ENCODE measurements around the gene POMP. TPM values are rescaled to one million over a fixed set of nuclear protein-coding genes. Genes with fewer than 3 reads are reported as not detected.
A peak's percentile ranks its signal among the peaks of the same experiment; 100 is the strongest.

The POMP gene, protein sequence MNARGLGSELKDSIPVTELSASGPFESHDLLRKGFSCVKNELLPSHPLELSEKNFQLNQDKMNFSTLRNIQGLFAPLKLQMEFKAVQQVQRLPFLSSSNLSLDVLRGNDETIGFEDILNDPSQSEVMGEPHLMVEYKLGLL
- 174 and 228 TPM in 2 replicates for total RNA-seq (2012; rRNA removed)

DNA sequence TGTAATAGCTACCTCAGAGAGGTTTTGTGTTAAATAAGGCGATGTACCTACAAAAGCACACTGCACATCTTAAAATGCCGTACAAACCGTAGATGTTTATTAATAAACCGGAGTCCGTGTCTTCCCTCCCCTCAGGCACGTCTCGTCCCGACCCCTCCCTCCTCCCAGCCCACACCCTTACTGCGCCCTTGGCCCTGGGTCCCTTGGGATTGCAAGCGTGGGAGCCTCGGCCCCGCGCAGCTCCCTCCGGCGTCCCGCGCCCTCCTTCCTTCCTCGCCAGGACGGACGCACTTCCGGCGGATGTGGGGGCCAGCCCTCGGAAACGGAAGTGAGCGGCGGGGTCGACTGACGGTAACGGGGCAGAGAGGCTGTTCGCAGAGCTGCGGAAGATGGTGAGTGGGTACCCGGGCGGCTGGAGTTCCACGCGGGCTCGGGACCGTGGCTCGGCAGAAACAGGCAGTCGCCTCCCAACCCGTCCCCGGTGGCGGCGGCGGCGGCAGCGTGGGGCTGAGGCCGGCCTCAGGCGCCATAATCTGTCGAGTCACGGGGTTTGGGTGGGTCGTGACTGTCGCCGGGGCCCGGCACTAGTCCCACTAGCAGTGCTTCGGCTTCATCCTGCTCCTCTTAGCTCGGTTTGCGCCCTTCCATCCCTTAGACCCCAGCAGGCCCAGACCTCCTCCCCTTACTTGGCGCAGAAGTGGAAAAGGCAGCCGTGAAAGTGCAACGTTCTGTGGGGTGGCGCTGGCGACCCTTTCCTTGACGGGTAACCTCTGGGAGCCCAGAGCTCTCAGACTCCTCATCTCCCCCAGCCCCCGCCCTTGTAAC, at the start of gene POMP:
Gene POMP, plus strand, starts transcription at position 335 of the 825 bp plus-strand sequence. Its CDS starts 55 bp downstream, at position 390.
- peak within 1 kb of the TSS; percentile 98 for H3K9ac ChIP-seq (ENCODE audit: low read depth, low read length)
- H3K9me3 ChIP-seq (replicated peaks; ENCODE audit: low read length) = no peaks in the 10 kb centered on the region
- peaks cover 34% of the 10 kb centered on the region for H3K36me3 ChIP-seq (ENCODE audit: insufficient read depth, low read length)
- H3K4me3 ChIP-seq (ENCODE audit: low read length) = peak within 1 kb of the TSS; percentile 95
- peaks cover 37% of the 10 kb centered on the region for H3K4me1 ChIP-seq (ENCODE audit: control insufficient read depth, insufficient read depth, low read length)
- H3K4me2 ChIP-seq (ENCODE audit: low read length) = peak within 1 kb of the TSS; percentile 81
- H3K27me3 ChIP-seq (ENCODE audit: control insufficient read depth, insufficient read depth, low read length) = no peaks in the 10 kb centered on the region

DNA sequence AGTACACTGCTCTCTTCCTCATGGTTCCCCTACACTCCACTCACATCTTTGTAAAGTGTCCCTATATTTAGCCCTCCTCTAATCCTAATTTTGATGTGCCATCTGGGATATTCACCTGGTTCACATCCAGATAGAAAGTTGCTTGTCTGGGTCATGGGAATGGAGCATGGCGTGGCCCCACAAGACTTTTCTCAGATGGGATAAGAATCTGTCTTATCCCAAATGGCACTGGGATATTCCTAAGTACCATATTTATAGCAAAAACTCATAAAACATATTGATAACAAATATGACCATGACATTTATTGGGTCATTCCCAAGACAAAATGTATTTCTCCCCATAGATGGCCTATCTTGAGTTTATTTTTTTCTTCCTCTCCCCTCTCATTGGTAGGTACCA, 49.5 kb upstream of the POMP start:
- Histone ChIP-seq H3K9ac (ENCODE audit: low read depth, low read length) (no peak overlapping the region), H3K9me3 (replicated peaks; ENCODE audit: low read length) (no peaks in the 10 kb centered on the region), H3K4me1 (ENCODE audit: control insufficient read depth, insufficient read depth, low read length) (peaks cover 9% of the 10 kb centered on the region), H3K27me3 (ENCODE audit: control insufficient read depth, insufficient read depth, low read length) (no peaks in the 10 kb centered on the region), H3K4me2 (ENCODE audit: low read length) (no peak overlapping the region), H3K36me3 (ENCODE audit: insufficient read depth, low read length) (no peaks in the 10 kb centered on the region), H3K4me3 (ENCODE audit: low read length) (no peak overlapping the region)

DNA sequence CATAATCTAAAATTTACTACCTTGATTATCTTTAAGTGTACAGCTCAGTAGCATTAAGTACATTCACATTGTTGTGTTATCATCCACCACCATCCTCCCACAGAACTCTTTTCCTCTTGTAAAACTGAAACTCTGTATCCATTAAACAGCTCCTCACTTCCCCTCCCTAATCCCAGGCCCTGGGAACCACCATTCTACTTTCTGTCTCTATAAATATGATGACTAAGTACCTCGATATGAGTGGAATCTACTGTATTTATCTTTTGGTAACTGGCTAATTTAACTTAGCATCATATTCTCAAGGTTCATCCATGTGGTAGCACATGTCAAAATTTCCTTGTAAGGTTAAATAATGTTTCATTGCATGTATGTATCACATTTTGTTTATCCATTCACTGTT, 49.0 kb upstream of the POMP start:
- H3K9ac ChIP-seq (ENCODE audit: low read depth, low read length) = no peak overlapping the region
- peaks cover 9% of the 10 kb centered on the region for H3K4me1 ChIP-seq (ENCODE audit: control insufficient read depth, insufficient read depth, low read length)
- H3K27me3 ChIP-seq (ENCODE audit: control insufficient read depth, insufficient read depth, low read length) = no peaks in the 10 kb centered on the region
- H3K36me3 ChIP-seq (ENCODE audit: insufficient read depth, low read length) = no peaks in the 10 kb centered on the region
- H3K4me3 ChIP-seq (ENCODE audit: low read length) = no peak overlapping the region
- no peaks in the 10 kb centered on the region for H3K9me3 ChIP-seq (replicated peaks; ENCODE audit: low read length)
- H3K4me2 ChIP-seq (ENCODE audit: low read length) = no peak overlapping the region

DNA sequence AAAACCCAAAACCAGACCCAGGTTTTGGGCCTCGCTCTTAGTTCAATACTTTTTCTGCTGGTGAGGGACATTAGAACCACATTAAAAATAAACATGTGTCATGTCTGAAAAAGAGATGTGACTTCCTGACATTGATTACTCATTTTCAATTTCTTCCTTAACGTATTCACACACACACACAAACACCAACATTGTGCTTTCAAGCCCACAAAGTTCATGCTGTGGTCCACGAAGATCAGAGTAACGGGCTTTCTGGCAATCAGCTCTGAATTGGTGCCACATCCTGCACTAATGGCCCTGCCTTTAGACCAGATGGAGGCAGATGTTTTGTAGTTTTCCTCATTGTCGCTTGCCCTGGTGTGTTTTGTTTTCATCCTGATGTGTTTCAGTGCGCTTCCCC, 47.9 kb upstream of the POMP start:
- Histone ChIP-seq H3K4me2 (ENCODE audit: low read length) (no peak overlapping the region), H3K36me3 (ENCODE audit: insufficient read depth, low read length) (no peaks in the 10 kb centered on the region), H3K4me1 (ENCODE audit: control insufficient read depth, insufficient read depth, low read length) (peaks cover 9% of the 10 kb centered on the region), H3K4me3 (ENCODE audit: low read length) (no peak overlapping the region), H3K9ac (ENCODE audit: low read depth, low read length) (no peak overlapping the region), H3K9me3 (replicated peaks; ENCODE audit: low read length) (no peaks in the 10 kb centered on the region), H3K27me3 (ENCODE audit: control insufficient read depth, insufficient read depth, low read length) (no peaks in the 10 kb centered on the region)

DNA sequence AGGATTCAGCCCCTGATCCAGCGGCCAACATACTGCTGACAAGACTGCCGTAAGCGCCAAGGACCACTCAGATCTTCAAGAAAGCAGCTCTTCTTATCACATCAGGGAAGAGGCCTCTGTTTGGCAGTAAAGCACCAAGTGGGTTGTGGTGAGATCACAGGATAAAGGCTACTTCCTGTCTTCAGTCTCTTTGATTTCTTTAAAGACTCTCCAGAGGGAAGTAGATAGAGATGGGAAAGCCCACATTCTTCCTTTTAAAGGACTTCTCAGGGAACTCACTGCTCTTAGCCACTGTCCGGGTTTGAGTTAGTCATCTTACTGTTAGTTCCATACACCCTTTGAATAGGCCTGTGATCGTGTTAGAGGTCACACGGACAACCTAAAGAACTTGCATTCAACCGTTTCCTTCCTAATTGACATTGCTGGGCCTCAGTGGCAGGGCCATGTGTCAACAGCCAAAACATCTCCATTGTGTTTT, 47.2 kb upstream of the POMP start:
- Histone ChIP-seq H3K27me3 (ENCODE audit: control insufficient read depth, insufficient read depth, low read length) (no peaks in the 10 kb centered on the region), H3K9ac (ENCODE audit: low read depth, low read length) (no peak overlapping the region), H3K4me3 (ENCODE audit: low read length) (no peak overlapping the region), H3K4me2 (ENCODE audit: low read length) (no peak overlapping the region), H3K4me1 (ENCODE audit: control insufficient read depth, insufficient read depth, low read length) (peaks cover 9% of the 10 kb centered on the region), H3K9me3 (replicated peaks; ENCODE audit: low read length) (no peaks in the 10 kb centered on the region), H3K36me3 (ENCODE audit: insufficient read depth, low read length) (no peaks in the 10 kb centered on the region)

DNA sequence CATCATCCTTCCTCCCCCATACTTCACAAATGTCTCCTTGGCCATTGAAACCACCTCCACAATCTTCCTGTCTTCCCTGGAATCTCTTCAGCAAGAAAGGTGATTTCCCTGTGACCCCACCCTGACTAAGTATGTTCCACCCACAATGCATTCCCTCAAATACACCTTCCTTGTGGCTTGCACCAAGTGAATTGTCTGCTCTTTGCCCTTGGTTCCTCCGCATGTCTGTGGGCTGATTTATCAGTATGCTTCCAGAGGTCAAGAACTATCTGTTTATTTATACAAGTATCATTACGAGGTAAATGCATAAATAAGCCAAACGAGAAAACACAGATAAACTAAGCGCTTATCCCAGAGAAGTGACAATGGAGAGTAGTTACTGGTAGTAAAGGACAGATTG, 45.4 kb upstream of the POMP start:
- Histone ChIP-seq H3K36me3 (ENCODE audit: insufficient read depth, low read length) (no peaks in the 10 kb centered on the region), H3K9ac (ENCODE audit: low read depth, low read length) (no peak overlapping the region), H3K27me3 (ENCODE audit: control insufficient read depth, insufficient read depth, low read length) (no peaks in the 10 kb centered on the region), H3K4me3 (ENCODE audit: low read length) (no peak overlapping the region), H3K9me3 (replicated peaks; ENCODE audit: low read length) (no peaks in the 10 kb centered on the region), H3K4me1 (ENCODE audit: control insufficient read depth, insufficient read depth, low read length) (peaks cover 9% of the 10 kb centered on the region), H3K4me2 (ENCODE audit: low read length) (no peak overlapping the region)

DNA sequence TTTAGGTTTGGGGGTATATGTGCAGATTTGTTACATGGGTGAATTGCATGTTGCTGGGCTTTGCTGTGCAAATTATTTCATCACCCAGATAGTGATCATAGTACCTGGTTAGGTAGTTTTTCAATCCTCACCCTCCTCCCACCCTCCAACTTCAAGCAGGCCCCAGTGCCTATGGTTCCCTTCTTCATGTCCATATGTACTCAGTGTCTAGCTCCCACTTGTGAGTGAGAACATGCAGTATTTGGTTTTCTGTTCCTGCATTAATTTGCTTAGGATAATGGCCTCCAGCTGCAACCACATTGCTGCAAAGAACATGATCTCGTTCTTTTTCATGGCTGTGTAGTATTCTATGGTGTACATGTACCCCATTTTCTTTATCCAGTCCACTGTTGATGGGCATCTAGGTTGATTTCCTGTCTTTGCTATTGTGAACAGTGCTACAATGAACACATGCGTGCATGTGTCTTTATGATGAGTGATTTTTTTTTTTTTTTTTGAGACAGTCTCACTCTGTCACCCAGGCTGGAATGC, 42.9 kb upstream of the POMP start:
- Histone ChIP-seq H3K9me3 (replicated peaks; ENCODE audit: low read length) (no peaks in the 10 kb centered on the region), H3K4me1 (ENCODE audit: control insufficient read depth, insufficient read depth, low read length) (no peaks in the 10 kb centered on the region), H3K27me3 (ENCODE audit: control insufficient read depth, insufficient read depth, low read length) (no peaks in the 10 kb centered on the region), H3K9ac (ENCODE audit: low read depth, low read length) (no peak overlapping the region), H3K4me2 (ENCODE audit: low read length) (no peak overlapping the region), H3K4me3 (ENCODE audit: low read length) (no peak overlapping the region), H3K36me3 (ENCODE audit: insufficient read depth, low read length) (no peaks in the 10 kb centered on the region)

DNA sequence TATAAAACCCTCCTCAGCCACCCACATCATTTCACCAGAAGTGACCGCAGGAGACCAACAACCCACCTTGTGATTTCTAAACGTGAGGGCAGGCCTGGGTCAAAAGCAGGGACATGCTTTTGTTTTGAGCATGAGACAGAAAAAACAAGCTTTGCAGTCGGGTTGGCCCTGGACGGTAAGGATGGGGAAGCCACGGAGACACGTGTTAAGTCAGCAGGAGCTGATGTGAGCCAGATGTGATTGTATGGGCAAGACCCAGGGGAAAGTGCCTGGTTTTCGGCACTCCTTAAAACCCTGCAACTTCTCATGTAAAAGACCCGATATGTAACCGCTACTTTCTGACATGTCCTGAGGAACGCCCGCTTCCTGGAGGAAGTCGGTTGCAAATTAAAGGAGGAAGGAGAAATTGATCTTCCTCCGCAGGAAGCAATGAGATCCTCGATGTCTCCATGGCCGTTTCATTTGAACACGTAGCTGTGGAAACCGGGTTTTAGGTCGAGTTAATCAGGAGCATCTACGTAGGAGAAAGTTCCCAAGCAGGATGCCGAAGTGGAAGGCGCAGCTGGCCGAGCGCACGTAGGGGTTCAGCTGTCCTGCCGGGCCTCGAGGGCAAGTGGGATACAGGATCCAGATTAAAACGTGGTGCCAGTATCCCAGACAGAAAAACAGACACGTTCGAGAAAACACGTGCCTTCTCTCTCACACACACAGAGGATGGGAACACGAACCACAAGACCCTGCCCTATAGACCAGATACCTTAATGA, 40.5 kb upstream of the POMP start:
- H3K4me1 ChIP-seq (ENCODE audit: control insufficient read depth, insufficient read depth, low read length) = no peaks in the 10 kb centered on the region

DNA sequence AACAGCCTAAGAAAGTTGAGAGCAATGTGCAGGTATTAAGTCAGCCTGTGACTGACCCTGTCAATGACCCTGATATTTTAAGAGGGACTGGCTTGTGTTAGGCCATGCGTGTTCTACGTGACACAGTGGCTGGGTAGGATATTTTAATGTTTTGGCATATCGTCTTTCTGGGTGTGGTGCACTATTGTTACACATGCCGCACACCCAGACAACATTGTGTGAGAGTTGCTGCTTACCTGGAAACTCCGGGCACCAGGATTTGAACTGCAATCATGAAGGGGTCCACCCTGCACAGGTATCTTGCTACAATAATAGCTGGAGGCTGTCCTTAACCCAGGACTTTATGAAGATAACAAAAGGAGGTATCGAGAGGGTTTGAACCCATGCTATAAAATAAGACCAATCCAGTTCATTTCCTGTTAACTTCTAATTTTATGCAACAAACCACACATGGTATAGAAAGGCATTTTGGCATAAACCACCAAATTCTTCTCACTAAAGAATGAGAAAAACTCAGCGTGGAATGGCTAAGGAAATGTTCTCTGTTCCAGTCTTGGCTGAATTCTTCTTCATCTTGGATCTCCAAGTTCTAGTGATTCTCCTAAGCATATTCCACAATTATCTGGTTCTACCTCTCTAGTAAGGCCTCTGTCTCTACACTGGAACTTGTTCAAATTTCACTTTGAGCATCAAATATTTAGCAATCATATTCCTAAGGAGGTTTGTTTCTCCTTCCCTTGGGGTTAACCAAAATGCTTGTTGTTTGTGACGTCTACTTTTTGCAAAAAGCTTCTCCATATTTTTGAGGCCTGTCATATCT, 38.7 kb upstream of the POMP start:
- no peaks in the 10 kb centered on the region for H3K9me3 ChIP-seq (replicated peaks; ENCODE audit: low read length)
- peaks cover 8% of the 10 kb centered on the region for H3K4me1 ChIP-seq (ENCODE audit: control insufficient read depth, insufficient read depth, low read length)
- no peak overlapping the region for H3K4me2 ChIP-seq (ENCODE audit: low read length)
- no peaks in the 10 kb centered on the region for H3K27me3 ChIP-seq (ENCODE audit: control insufficient read depth, insufficient read depth, low read length)
- no peak overlapping the region for H3K4me3 ChIP-seq (ENCODE audit: low read length)
- no peak overlapping the region for H3K9ac ChIP-seq (ENCODE audit: low read depth, low read length)
- H3K36me3 ChIP-seq (ENCODE audit: insufficient read depth, low read length) = no peaks in the 10 kb centered on the region

More for the DNA sequence above, 40.5 kb upstream of the POMP start:
- Histone ChIP-seq H3K9me3 (replicated peaks; ENCODE audit: low read length) (no peaks in the 10 kb centered on the region), H3K9ac (ENCODE audit: low read depth, low read length) (no peak overlapping the region), H3K4me2 (ENCODE audit: low read length) (no peak overlapping the region), H3K27me3 (ENCODE audit: control insufficient read depth, insufficient read depth, low read length) (no peaks in the 10 kb centered on the region), H3K4me3 (ENCODE audit: low read length) (no peak overlapping the region), H3K36me3 (ENCODE audit: insufficient read depth, low read length) (no peaks in the 10 kb centered on the region)

DNA sequence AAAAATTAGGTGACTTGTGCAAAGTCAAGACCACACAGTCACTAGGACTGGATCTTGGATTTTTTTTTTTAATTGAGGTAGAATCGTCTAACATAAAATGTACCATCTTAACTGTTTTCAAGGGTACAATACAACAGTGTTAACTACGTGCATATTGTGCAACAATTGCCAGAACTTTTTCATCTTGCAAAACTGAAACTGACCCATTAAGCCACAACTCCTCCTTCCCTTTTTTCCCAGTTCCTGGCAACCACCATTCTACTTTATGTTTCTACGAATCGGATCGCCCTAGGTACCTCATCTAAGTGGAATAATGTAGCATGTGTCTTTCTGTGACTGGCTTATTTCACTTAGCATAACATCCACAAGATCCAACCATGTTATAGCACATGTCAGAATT, 37.5 kb upstream of the POMP start:
- Histone ChIP-seq H3K9me3 (replicated peaks; ENCODE audit: low read length) (no peaks in the 10 kb centered on the region), H3K4me2 (ENCODE audit: low read length) (no peak overlapping the region), H3K27me3 (ENCODE audit: control insufficient read depth, insufficient read depth, low read length) (peaks cover under 1% of the 10 kb centered on the region), H3K9ac (ENCODE audit: low read depth, low read length) (no peak overlapping the region), H3K4me3 (ENCODE audit: low read length) (no peak overlapping the region), H3K4me1 (ENCODE audit: control insufficient read depth, insufficient read depth, low read length) (peaks cover 8% of the 10 kb centered on the region), H3K36me3 (ENCODE audit: insufficient read depth, low read length) (no peaks in the 10 kb centered on the region)

DNA sequence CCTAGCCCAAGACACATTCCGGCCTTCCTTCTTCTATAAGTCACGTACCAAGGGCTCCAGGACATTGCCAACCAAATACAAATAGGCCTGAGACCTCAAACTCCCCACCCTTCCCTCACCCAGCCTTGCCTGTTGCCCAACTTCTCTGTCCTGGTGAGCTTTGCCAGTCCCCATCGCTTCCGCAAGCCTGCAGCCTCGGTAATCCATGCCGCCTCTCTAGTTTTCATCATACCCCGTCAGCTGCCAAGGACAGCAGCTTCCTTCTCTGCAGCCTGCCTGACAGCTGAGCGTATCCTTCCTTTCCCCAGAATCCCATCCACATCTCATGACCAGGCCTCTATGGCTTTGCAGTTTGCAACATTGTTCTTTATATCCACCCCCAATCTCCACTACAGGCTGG, 36.6 kb upstream of the POMP start:
- H3K36me3 ChIP-seq (ENCODE audit: insufficient read depth, low read length) = no peaks in the 10 kb centered on the region
- no peak overlapping the region for H3K4me3 ChIP-seq (ENCODE audit: low read length)
- H3K4me2 ChIP-seq (ENCODE audit: low read length) = no peak overlapping the region
- H3K27me3 ChIP-seq (ENCODE audit: control insufficient read depth, insufficient read depth, low read length) = peaks cover 2% of the 10 kb centered on the region
- H3K4me1 ChIP-seq (ENCODE audit: control insufficient read depth, insufficient read depth, low read length) = peaks cover 8% of the 10 kb centered on the region
- no peak overlapping the region for H3K9ac ChIP-seq (ENCODE audit: low read depth, low read length)
- H3K9me3 ChIP-seq (replicated peaks; ENCODE audit: low read length) = no peaks in the 10 kb centered on the region

All from skeletal muscle satellite cell (primary cell).